NOMO-1 (cell line): ENCODE data around the gene BEND3.
"Not testable (repeated sequence)": the region's sequence is repeated elsewhere in the genome, so short reads cannot be mapped to it uniquely, and the experiment has no call there.

Source experiments
- DNase-seq, 2 experiments: peaks; one replicate each; lab custom pipeline; 2025; ENCODE audit not compliant: unreplicated experiment in 2 of 2; lab: John Stamatoyannopoulos, UW

The BEND3 gene

GRCh38 chr6:107045826-107046675 is 69.3 kb downstream of the BEND3 start:
- no peak for DNase-seq

- no peak for DNase-seq
These were observed 82.2 kb downstream of the BEND3 start for GRCh38 chr6:107033126-107033525.

- no peak for DNase-seq
These were observed 83.3 kb downstream of the BEND3 start for GRCh38 chr6:107032051-107032450.

GRCh38 chr6:107030151-107030550 is 85.2 kb downstream of the BEND3 start:
- no peak for DNase-seq

- no peak for DNase-seq
These were observed 88.3 kb downstream of the BEND3 start for GRCh38 chr6:107026965-107027364.

GRCh38 chr6:107021446-107022185 is 93.7 kb downstream of the BEND3 start:
- DNase-seq, result peak in 1 of 2 experiments; percentile 14

- DNase-seq, result no peak
These were observed 95.1 kb downstream of the BEND3 start for GRCh38 chr6:107020239-107020638.

- not testable (repeated sequence) for DNase-seq
These were observed 95.7 kb downstream of the BEND3 start for GRCh38 chr6:107019628-107020027.

GRCh38 chr6:107019047-107019446 is 96.3 kb downstream of the BEND3 start:
- DNase-seq, result no peak
